Adrenal gland (tissue), 12 donors: ENCODE measurements around the gene NPPC. TPM values are rescaled to one million over a fixed set of nuclear protein-coding genes. Genes with fewer than 3 reads are reported as not detected.

Experiments used
- DNase-seq, 7 donors: peaks; one replicate each; pipeline ENCODE4 v3.0.0-alpha.2; 2019 to 2020
- H3K27ac ChIP-seq, 5 donors: fragments of 200-600 bp; sonication (generic) in 4 of 5; 1 replicate in 3 of 5; 2 replicates in 2 of 5; pipeline versions ENCODE4 v1.5.1 to v1.8.0; 2016 to 2020; ENCODE audit warnings: mild to moderate bottlenecking in 1 of 5
- H3K27me3 ChIP-seq: fragments of 200-600 bp; 2 replicates; pipeline ENCODE4 v1.8.0; 2021
- H3K36me3 ChIP-seq, 2 donors: fragments of 200-600 bp; replicated peaks in 1 of 2; 1 replicate in 1 of 2; 2 replicates in 1 of 2; pipeline versions ENCODE4 v1.5.1 to v1.8.0; 2018 to 2022
- H3K4me1 ChIP-seq, 2 donors: fragments of 200-600 bp; replicated peaks in 1 of 2; 1 replicate in 1 of 2; 2 replicates in 1 of 2; pipeline versions ENCODE4 v1.5.1 to v1.8.0; 2018 to 2021
- H3K4me3 ChIP-seq, 4 donors: fragments of 200-600 bp; sonication (generic) in 3 of 4; one replicate each; pipeline ENCODE4 v1.5.1; 2016 to 2018
- H3K9me3 ChIP-seq, 3 donors: fragments of 200-600 bp; sonication (generic) in 1 of 3; replicated peaks in 1 of 3; 1 replicate in 2 of 3; 2 replicates in 1 of 3; pipeline versions ENCODE4 v1.5.1 to v1.8.0; 2016 to 2021
- POLR2A ChIP-seq, 2 donors: fragments of 450-650 bp; IDR thresholded peaks; one replicate each; pipeline ENCODE4 v1.6.1; 2017; ENCODE audit warnings: antibody characterized with exemption in 2 of 2, mild to moderate bottlenecking in 2 of 2, moderate library complexity in 1 of 2
- WGBS, 4 donors: extraction: QIAGEN DNeasy Blood & Tissue Kit in 2 of 4; methylation state at CpG; one replicate each; pipeline versions ENCODE4 v1.1.5 to v1.1.7; 2013 to 2017; 5-methylcytosine and 5-hydroxymethylcytosine counted together
- intact Hi-C, 2 donors: fragments of 100-400 bp; cut with DNase I; formaldehyde crosslinking; loops; one replicate each; pipeline versions ENCODE4 v1.14.1 to v1.15.0; 2022 to 2023
- polyA plus RNA-seq, 3 donors: library from polyadenylated mRNA; stranded (reverse); fragments of 200-250 nt in 2 of 3; fragments of 350-450 nt in 1 of 3; fragmentation: Illumina TruSeq in 1 of 3; extraction: RNeasy Lipid Tissue Mini Kit (QIAGEN cat#74804) in 1 of 3; gene quantifications; one replicate each; pipeline ENCODE4 v1.2.3, GENCODE V29; 2013 to 2014
- total RNA-seq, 9 donors: library from RNA; depleted of rRNA in 4 of 9; stranded (reverse); fragments of >200 nt in 4 of 9; fragments of 120-200 nt in 1 of 9; fragmentation: NEBNext Ultra II Directional in 1 of 9; extraction: Animal tissue kit (Norgen Biotek cat#: 25700) in 1 of 9; gene quantifications; one replicate each; pipeline versions ENCODE4 v1.1.0 to v1.2.4, GENCODE V29; 2013 to 2023
- TF ChIP-seq, protein P1 (sequence below), 6 experiments: fragments of 450-650 bp in 4 of 6; fragments of 200-600 bp in 2 of 6; sonication (generic) in 1 of 6; IDR thresholded peaks; 1 replicate in 5 of 6; 2 replicates in 1 of 6; pipeline versions ENCODE4 v1.5.1 to v1.8.0; 2016 to 2021; ENCODE audit warnings: antibody characterized with exemption in 6 of 6, mild to moderate bottlenecking in 2 of 6, moderate library complexity in 1 of 6
- donor health status: healthy with polysubstance abuse.
- donor health status: Bipolar disorder and iron deficiency.
- donor health status: DM: yes; HTN: yes; CAD: no.
- donor health status: DM: no; HTN: no; CAD: no.
- donor health status: DM: no; HTN: no; CAD: no.
- donor health status: DM: yes; HTN: yes; CAD: no.

The NPPC gene
- total and polyA plus RNA-seq, 12 donors: 0.13 to 0.74 (median 0.17) TPM; not detected in 9

GRCh38 chr2:231922311-231923009, 3.7 kb downstream of the NPPC start:
- H3K36me3 ChIP-seq: no peaks in the 10 kb centered on the region
- no peak overlapping the region for H3K27ac ChIP-seq
- peaks cover 13 to 21% of the 10 kb centered on the region in 2 donors for H3K4me1 ChIP-seq
- DNase-seq: no peak
- intact Hi-C loops: no loop called here
- H3K9me3 ChIP-seq: no peaks in the 10 kb centered on the region
- WGBS, 4 donors: 77 to 86% (median 83%) methylated on average over 9 to 15 of the region's 15 CpGs
- TF ChIP-seq, protein P1, sequence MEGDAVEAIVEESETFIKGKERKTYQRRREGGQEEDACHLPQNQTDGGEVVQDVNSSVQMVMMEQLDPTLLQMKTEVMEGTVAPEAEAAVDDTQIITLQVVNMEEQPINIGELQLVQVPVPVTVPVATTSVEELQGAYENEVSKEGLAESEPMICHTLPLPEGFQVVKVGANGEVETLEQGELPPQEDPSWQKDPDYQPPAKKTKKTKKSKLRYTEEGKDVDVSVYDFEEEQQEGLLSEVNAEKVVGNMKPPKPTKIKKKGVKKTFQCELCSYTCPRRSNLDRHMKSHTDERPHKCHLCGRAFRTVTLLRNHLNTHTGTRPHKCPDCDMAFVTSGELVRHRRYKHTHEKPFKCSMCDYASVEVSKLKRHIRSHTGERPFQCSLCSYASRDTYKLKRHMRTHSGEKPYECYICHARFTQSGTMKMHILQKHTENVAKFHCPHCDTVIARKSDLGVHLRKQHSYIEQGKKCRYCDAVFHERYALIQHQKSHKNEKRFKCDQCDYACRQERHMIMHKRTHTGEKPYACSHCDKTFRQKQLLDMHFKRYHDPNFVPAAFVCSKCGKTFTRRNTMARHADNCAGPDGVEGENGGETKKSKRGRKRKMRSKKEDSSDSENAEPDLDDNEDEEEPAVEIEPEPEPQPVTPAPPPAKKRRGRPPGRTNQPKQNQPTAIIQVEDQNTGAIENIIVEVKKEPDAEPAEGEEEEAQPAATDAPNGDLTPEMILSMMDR (IDR thresholded peaks at IDR 0.05): no peak
- TF ChIP-seq POLR2A (IDR thresholded peaks at IDR 0.05): no peak
- H3K4me3 ChIP-seq: no peak overlapping the region
- peaks cover 39% of the 10 kb centered on the region for H3K27me3 ChIP-seq

- Histone ChIP-seq H3K4me1 (peaks cover 4 to 10% of the 10 kb centered on the region in 2 donors), H3K27ac (no peak overlapping the region), H3K27me3 (peaks cover 24% of the 10 kb centered on the region), H3K4me3 (no peak overlapping the region), H3K36me3 (no peaks in the 10 kb centered on the region), H3K9me3 (no peaks in the 10 kb centered on the region)
- intact Hi-C loops: no loop called here
- 43 to 56% (median 51%) methylated on average over 5 of the region's 5 CpGs for WGBS, 4 donors
- no peak for TF ChIP-seq POLR2A (IDR thresholded peaks at IDR 0.05)
- TF ChIP-seq, protein P1 (IDR thresholded peaks at IDR 0.05): no peak
- DNase-seq: no peak
Observed at GRCh38 chr2:231920795-231921194, 5.4 kb downstream of the NPPC start.

DNA sequence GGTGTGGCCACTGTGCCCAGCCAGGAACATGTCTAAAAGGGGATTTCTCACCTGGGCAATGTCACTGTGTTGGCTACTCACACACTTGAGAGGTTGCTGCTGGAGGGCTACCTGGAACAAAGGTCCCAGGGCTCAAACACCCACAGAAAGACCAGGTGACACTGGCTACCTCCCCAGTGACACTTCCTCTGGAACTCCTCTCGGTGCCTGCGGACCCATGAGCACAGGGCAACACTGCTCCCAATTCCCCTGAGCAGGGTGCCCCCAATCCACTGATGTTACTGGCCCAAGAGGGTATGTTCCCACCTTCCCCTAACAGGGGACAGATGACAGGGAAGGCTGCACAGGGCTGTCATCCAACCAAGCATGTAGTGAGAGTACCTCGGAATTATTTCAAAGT, 5.8 kb downstream of the NPPC start:
- H3K36me3 ChIP-seq: no peaks in the 10 kb centered on the region
- DNase-seq: no peak
- H3K9me3 ChIP-seq: no peaks in the 10 kb centered on the region
- no peak overlapping the region for H3K27ac ChIP-seq
- peaks cover 0 to 6% of the 10 kb centered on the region in 2 donors for H3K4me1 ChIP-seq
- TF ChIP-seq POLR2A (IDR thresholded peaks at IDR 0.05): no peak
- TF ChIP-seq, protein P1 (IDR thresholded peaks at IDR 0.05): no peak
- H3K27me3 ChIP-seq: peaks cover 20% of the 10 kb centered on the region
- WGBS, 4 donors: 83 to 91% (median 88%) methylated on average over 1 to 3 of the region's 3 CpGs
- no peak overlapping the region for H3K4me3 ChIP-seq
- intact Hi-C loops: no loop called here

GRCh38 chr2:231919341-231920035, 6.7 kb downstream of the NPPC start:
- TF ChIP-seq, protein P1 (IDR thresholded peaks at IDR 0.05): no peak
- no peak for TF ChIP-seq POLR2A (IDR thresholded peaks at IDR 0.05)
- Histone ChIP-seq H3K27ac (no peak overlapping the region), H3K9me3 (no peaks in the 10 kb centered on the region), H3K4me3 (no peak overlapping the region), H3K27me3 (peaks cover 13% of the 10 kb centered on the region), H3K36me3 (no peaks in the 10 kb centered on the region), H3K4me1 (no peaks in the 10 kb centered on the region)
- 86 to 96% (median 90%) methylated on average over 9 to 15 of the region's 15 CpGs for WGBS, 4 donors
- no peak for DNase-seq
- intact Hi-C loops: no loop called here
